CD8-positive, alpha-beta memory T cell (primary cell): Measurements from ENCODE around the gene STMN3. TPM values are rescaled to one million over a fixed set of nuclear protein-coding genes. Genes with fewer than 3 reads are reported as not detected.
"Not testable (repeated sequence)": the region's sequence is repeated elsewhere in the genome, so short reads cannot be mapped to it uniquely, and the experiment has no call there.

Experiments used
- CTCF ChIA-PET: fragments of 350-600 bp; sonication (Branson Sonifier 250); formaldehyde crosslinking; loops from one replicate; lab custom pipeline; 2021; ENCODE audit warnings: antibody characterized with exemption; lab: Charles Lee
- POLR2A ChIA-PET: fragments of 350-600 bp; sonication (Branson Sonifier 250); formaldehyde crosslinking; loops from one replicate; lab custom pipeline; 2021; ENCODE audit warnings: antibody characterized with exemption; lab: Charles Lee
- DNase-seq, 5 donors: peaks; one replicate each; pipeline versions ENCODE4 v3.0.0 to v3.0.0-alpha.2; 2020 to 2022; ENCODE audit warnings: mixed read lengths in 1 of 5
- H3K27ac ChIP-seq: one replicate; pipeline ENCODE4 v1.7.0; 2013; ENCODE audit warnings: low read depth, mild to moderate bottlenecking, low read length, moderate library complexity
- H3K27me3 ChIP-seq: 2 replicates; pipeline ENCODE4 v1.7.0; 2013; ENCODE audit warnings: low read length, mild to moderate bottlenecking; ENCODE audit not compliant: insufficient read depth, poor library complexity, severe bottlenecking
- H3K36me3 ChIP-seq: 2 replicates; pipeline ENCODE4 v1.7.0; 2013; ENCODE audit warnings: mild to moderate bottlenecking, low read length, moderate library complexity; ENCODE audit not compliant: insufficient read depth
- H3K4me1 ChIP-seq: 2 replicates; pipeline ENCODE4 v1.7.0; 2013; ENCODE audit warnings: mild to moderate bottlenecking, low read length, moderate library complexity; ENCODE audit not compliant: insufficient read depth
- H3K4me3 ChIP-seq: 2 replicates; pipeline ENCODE4 v1.7.0; 2013; ENCODE audit warnings: mild to moderate bottlenecking, low read length
- H3K9me3 ChIP-seq: 2 replicates; pipeline ENCODE4 v1.7.0; 2013; ENCODE audit warnings: mild to moderate bottlenecking, low read length
- H3K27ac Mint-ChIP-seq, 8 donors: one replicate each; pipeline ENCODE4 v1.8.0; 2020 to 2021; ENCODE audit warnings: mixed read lengths in 8 of 8, mild to moderate bottlenecking in 6 of 8, inconsistent platforms in 3 of 8, moderate library complexity in 3 of 8
- H3K27me3 Mint-ChIP-seq, 2 donors: one replicate each; pipeline ENCODE4 v1.8.0; 2020 to 2021; ENCODE audit warnings: mixed read lengths in 2 of 2, mild to moderate bottlenecking in 1 of 2, moderate library complexity in 1 of 2
- H3K36me3 Mint-ChIP-seq, 3 donors: one replicate each; pipeline ENCODE4 v1.8.0; 2020 to 2021; ENCODE audit warnings: mixed read lengths in 3 of 3, inconsistent platforms in 1 of 3, mild to moderate bottlenecking in 1 of 3
- H3K4me1 Mint-ChIP-seq, 3 donors: one replicate each; pipeline ENCODE4 v1.8.0; 2020 to 2021; ENCODE audit warnings: mixed read lengths in 3 of 3, inconsistent platforms in 1 of 3, mild to moderate bottlenecking in 1 of 3
- H3K4me3 Mint-ChIP-seq, 7 donors: one replicate each; pipeline ENCODE4 v1.8.0; 2020 to 2021; ENCODE audit warnings: mixed read lengths in 7 of 7, mild to moderate bottlenecking in 6 of 7, moderate library complexity in 4 of 7, inconsistent platforms in 2 of 7
- H3K9me3 Mint-ChIP-seq, 5 donors: one replicate each; pipeline ENCODE4 v1.8.0; 2020 to 2022; ENCODE audit warnings: mixed read lengths in 5 of 5, mild to moderate bottlenecking in 3 of 5, moderate library complexity in 2 of 5, inconsistent platforms in 1 of 5
- polyA plus RNA-seq: library from polyadenylated mRNA; unstranded; fragments of 300-500 nt; fragmentation: Illumina TruSeq; gene quantifications from one replicate; pipeline ENCODE4 v1.2.3, GENCODE V29; 2021
- total RNA-seq, 2 experiments: library from RNA; stranded (reverse); gene quantifications; one replicate each; pipeline ENCODE4 v1.2.3, GENCODE V29; 2021

The STMN3 gene
- total and polyA plus RNA-seq, 3 experiments from 2014 or later = 21.0 to 24.7 (median 21.6) TPM

GRCh38 chr20:63640086-63640485, 13.1 kb downstream of the STMN3 start:
- Mint-ChIP-seq H3K4me1 (peaks cover 36 to 49% (median 41%) of the 10 kb centered on the region in 3 donors), H3K27me3 (no peaks in the 10 kb centered on the region), H3K36me3 (peaks cover 0 to 20% (median 4%) of the 10 kb centered on the region in 3 donors), H3K4me3 (peak overlapping the region; percentile 92 to 95 (median 94)), H3K27ac (peak overlapping the region; percentile 94 to 100 (median 100)), H3K9me3 (no peaks in the 10 kb centered on the region)
- Histone ChIP-seq H3K27me3 (no peaks in the 10 kb centered on the region), H3K4me3 (peak overlapping the region; percentile 75), H3K36me3 (no peaks in the 10 kb centered on the region), H3K4me1 (peaks cover 40% of the 10 kb centered on the region), H3K9me3 (no peaks in the 10 kb centered on the region), H3K27ac (peak overlapping the region; percentile 56)
- CTCF ChIA-PET = interaction anchor here (1.2 kb wide), 1 partner anchor 13 kb away, joined by 4 read pairs; the partner anchor contains the start of gene GMEB2
- no peak for DNase-seq
- POLR2A ChIA-PET = interaction anchor here (5.7 kb wide), 1 partner anchor 14 kb away, joined by 110 read pairs; the partner anchor contains the start of gene GMEB2

- Histone ChIP-seq H3K4me1 (peaks cover 48% of the 10 kb centered on the region), H3K27ac (peak overlapping the region; percentile 56), H3K36me3 (no peaks in the 10 kb centered on the region), H3K4me3 (peak overlapping the region; percentile 75), H3K27me3 (no peaks in the 10 kb centered on the region), H3K9me3 (no peaks in the 10 kb centered on the region)
- Mint-ChIP-seq H3K27ac (peak overlapping the region; percentile 96 to 100 (median 100)), H3K4me1 (peaks cover 41 to 54% (median 48%) of the 10 kb centered on the region in 3 donors), H3K27me3 (no peaks in the 10 kb centered on the region), H3K9me3 (no peaks in the 10 kb centered on the region), H3K36me3 (peaks cover 0 to 17% (median 2%) of the 10 kb centered on the region in 3 donors), H3K4me3 (peak overlapping the region; percentile 92 to 95 (median 94))
- POLR2A ChIA-PET = interaction anchor here (0.7 to 5.7 kb wide), 3 partner anchors 13 to 98 kb away, joined by 3 to 110 read pairs (median 4); partner anchors contain the start of gene GMEB2
- DNase-seq = peak; percentile 51 to 87 (median 76)
- CTCF ChIA-PET = interaction anchor here (1.0 to 1.7 kb wide), 5 partner anchors 10 to 96 kb away, joined by 3 to 6 read pairs (median 4); partner anchors contain the start of gene GMEB2
Measured at GRCh38 chr20:63639093-63639975, 13.9 kb downstream of the STMN3 start.

- Mint-ChIP-seq H3K27ac (peak overlapping the region; percentile 68 to 100 (median 92)), H3K4me1 (peaks cover 49 to 63% (median 63%) of the 10 kb centered on the region in 3 donors), H3K36me3 (peaks cover 0 to 11% (median 2%) of the 10 kb centered on the region in 3 donors), H3K4me3 (peak overlapping the region in 6 of 7 donors; percentile 8 to 55 (median 40)), H3K27me3 (no peaks in the 10 kb centered on the region), H3K9me3 (no peaks in the 10 kb centered on the region)
- ChIA-PET POLR2A (interaction anchor here (1.8 to 5.7 kb wide), 3 partner anchors 10 to 21 kb away, joined by 5 to 110 read pairs (median 20); partner anchors contain the start of genes GMEB2 and RTEL1), CTCF (interaction anchor here (1.9 to 2.3 kb wide), 2 partner anchors 10 to 21 kb away, joined by 5 to 9 read pairs; partner anchors contain the start of genes GMEB2 and RTEL1)
- no peak for DNase-seq
- no peaks in the 10 kb centered on the region for H3K9me3 ChIP-seq
- H3K4me3 ChIP-seq = peak overlapping the region; percentile 23
- H3K27me3 ChIP-seq = no peaks in the 10 kb centered on the region
- H3K27ac ChIP-seq = peak overlapping the region; percentile 41
- peaks cover 63% of the 10 kb centered on the region for H3K4me1 ChIP-seq
- H3K36me3 ChIP-seq = no peaks in the 10 kb centered on the region
Measured at GRCh38 chr20:63636752-63637628, 16.2 kb downstream of the STMN3 start.

- Mint-ChIP-seq H3K36me3 (peaks cover 0 to 13% (median 2%) of the 10 kb centered on the region in 3 donors), H3K9me3 (no peaks in the 10 kb centered on the region), H3K4me3 (peak overlapping the region; percentile 79 to 93 (median 83)), H3K27me3 (no peaks in the 10 kb centered on the region), H3K27ac (peak overlapping the region; percentile 93 to 100 (median 98)), H3K4me1 (peaks cover 51 to 73% (median 67%) of the 10 kb centered on the region in 3 donors)
- Histone ChIP-seq H3K4me1 (peaks cover 74% of the 10 kb centered on the region), H3K27me3 (no peaks in the 10 kb centered on the region), H3K36me3 (no peaks in the 10 kb centered on the region), H3K9me3 (no peaks in the 10 kb centered on the region), H3K4me3 (peak overlapping the region; percentile 54), H3K27ac (peak overlapping the region; percentile 71)
- ChIA-PET CTCF (interaction anchor here (0.7 to 2.3 kb wide), 3 partner anchors 8 to 98 kb away, joined by 3 to 9 read pairs (median 3); partner anchors contain the start of genes GMEB2 and PTK6), POLR2A (interaction anchor here (0.5 to 2.1 kb wide), 8 partner anchors 8 to 1569 kb away, joined by 3 to 20 read pairs (median 5); partner anchors contain the start of genes ARFRP1, GMEB2, PPDPF and RTEL1)
- DNase-seq = peak; percentile 57 to 90 (median 90)
Measured at GRCh38 chr20:63635431-63636141, 17.6 kb downstream of the STMN3 start.

- no peak overlapping the region for H3K4me3 ChIP-seq
- Mint-ChIP-seq H3K27me3 (no peaks in the 10 kb centered on the region), H3K4me3 (peak overlapping the region in 6 of 7 donors; percentile 18 to 79 (median 38)), H3K27ac (peak overlapping the region; percentile 70 to 84 (median 77)), H3K9me3 (no peaks in the 10 kb centered on the region), H3K36me3 (peaks cover 0 to 12% (median 2%) of the 10 kb centered on the region in 3 donors), H3K4me1 (peaks cover 52 to 78% (median 67%) of the 10 kb centered on the region in 3 donors)
- ChIA-PET POLR2A (interaction anchor here (0.7 to 3.2 kb wide), 2 partner anchors 8 to 25 kb away, joined by 4 to 16 read pairs; partner anchors contain the start of gene RTEL1), CTCF (no interaction called here)
- H3K27me3 ChIP-seq = no peaks in the 10 kb centered on the region
- DNase-seq = no peak
- H3K4me1 ChIP-seq = peaks cover 84% of the 10 kb centered on the region
- H3K27ac ChIP-seq = no peak overlapping the region
- no peaks in the 10 kb centered on the region for H3K36me3 ChIP-seq
- no peaks in the 10 kb centered on the region for H3K9me3 ChIP-seq
Measured at GRCh38 chr20:63633732-63634131, 19.5 kb downstream of the STMN3 start.

- H3K9me3 ChIP-seq, H3K27ac ChIP-seq, H3K27me3 Mint-ChIP-seq, H3K9me3 Mint-ChIP-seq, H3K4me3 ChIP-seq, H3K36me3 ChIP-seq, H3K27me3 ChIP-seq: not testable (repeated sequence)
- Mint-ChIP-seq H3K4me3 (peak overlapping the region in 1 of 7 donors; percentile 26), H3K36me3 (peaks cover 0 to 18% (median 6%) of the 10 kb centered on the region in 3 donors), H3K4me1 (peaks cover 44 to 70% (median 56%) of the 10 kb centered on the region in 3 donors), H3K27ac (peak overlapping the region in 3 of 8 donors; percentile 63 to 97 (median 66))
- CTCF ChIA-PET = interaction anchor here (2.1 to 2.9 kb wide), 2 partner anchors 11 to 95 kb away, joined by 6 to 19 read pairs; partner anchors contain the start of gene PTK6
- peaks cover 67% of the 10 kb centered on the region for H3K4me1 ChIP-seq
- peak in 1 of 5 donors; percentile 12 for DNase-seq
- POLR2A ChIA-PET = interaction anchor here (3.2 kb wide), 1 partner anchor 10 kb away, joined by 16 read pairs; no protein-coding TSS in a partner anchor
Measured at GRCh38 chr20:63631426-63631825, 21.8 kb downstream of the STMN3 start.
